Natural killer cell (primary cell): ENCODE measurements around the gene PLIN4. TPM values are rescaled to one million over a fixed set of nuclear protein-coding genes. Genes with fewer than 3 reads are reported as not detected.

ENCODE experiments used
- ATAC-seq, 3 donors: fragments of 150-1000 bp in 2 of 3; fragments of 200-7000 bp in 1 of 3; cut with Tn5 transposase; 1 replicate in 1 of 3; 2 replicates in 2 of 3; pipeline ENCODE4 v1.10.0; 2021; ENCODE audit warnings: mild to moderate bottlenecking in 2 of 3, moderate library complexity in 2 of 3
- DNase-seq, 2 donors: peaks; one replicate each; pipeline versions ENCODE4 v3.0.0 to v3.0.0-alpha.2; 2013 to 2021; ENCODE audit warnings: mixed read lengths in 1 of 2
- H3K27ac ChIP-seq: one replicate; pipeline ENCODE4 v1.5.1; 2013; ENCODE audit warnings: mild to moderate bottlenecking, low read length
- H3K27me3 ChIP-seq: one replicate; pipeline ENCODE4 v1.6.1; 2013; ENCODE audit warnings: low read length; ENCODE audit not compliant: control insufficient read depth, insufficient read depth
- H3K36me3 ChIP-seq: one replicate; pipeline ENCODE4 v1.6.1; 2013; ENCODE audit warnings: low read length; ENCODE audit not compliant: control insufficient read depth, insufficient read depth
- H3K4me1 ChIP-seq: one replicate; pipeline ENCODE4 v1.6.1; 2013; ENCODE audit warnings: low read length; ENCODE audit not compliant: control insufficient read depth, insufficient read depth
- H3K4me3 ChIP-seq: one replicate; pipeline ENCODE4 v1.5.1; 2013; ENCODE audit warnings: low read length
- H3K9me3 ChIP-seq: one replicate; pipeline ENCODE4 v1.6.1; 2013; ENCODE audit warnings: low read length; ENCODE audit not compliant: control insufficient read depth, insufficient read depth
- H3K27ac Mint-ChIP-seq, 2 donors: one replicate each; pipeline ENCODE4 v1.8.0; 2022; ENCODE audit warnings: mild to moderate bottlenecking in 2 of 2, mixed read lengths in 2 of 2, moderate library complexity in 1 of 2
- H3K27me3 Mint-ChIP-seq, 2 donors: one replicate each; pipeline ENCODE4 v1.8.0; 2022; ENCODE audit warnings: low read depth in 2 of 2, mixed read lengths in 2 of 2
- H3K36me3 Mint-ChIP-seq: one replicate; pipeline ENCODE4 v1.8.0; 2022; ENCODE audit warnings: mixed read lengths
- H3K4me1 Mint-ChIP-seq, 2 donors: one replicate each; pipeline ENCODE4 v1.8.0; 2022; ENCODE audit warnings: mixed read lengths in 2 of 2
- H3K4me3 Mint-ChIP-seq: one replicate; pipeline ENCODE4 v1.8.0; 2022; ENCODE audit warnings: mild to moderate bottlenecking, moderate library complexity, mixed read lengths
- H3K9me3 Mint-ChIP-seq, 2 donors: one replicate each; pipeline ENCODE4 v1.8.0; 2022; ENCODE audit warnings: mixed read lengths in 2 of 2
- CTCF ChIP-seq: fragments of 200-600 bp; IDR thresholded peaks from one replicate; pipeline ENCODE4 v1.8.0; 2022; ENCODE audit warnings: antibody characterized with exemption
- WGBS: methylation state at CpG from one replicate; pipeline ENCODE4 v1.1.7; 2013; ENCODE audit warnings: missing lambda C conversion rate; ENCODE audit not compliant: insufficient coverage; 5-methylcytosine and 5-hydroxymethylcytosine counted together
- intact Hi-C: fragments of 100-400 bp; cut with micrococcal nuclease; formaldehyde crosslinking; loops from one replicate; pipeline ENCODE4 v1.14.2; 2022
- total RNA-seq, 4 donors: library from RNA; stranded (reverse); fragments of 120-200 nt in 1 of 4; gene quantifications; one replicate each; pipeline versions ENCODE4 v1.2.3 to v1.2.4, GENCODE V29; 2013 to 2022

PLIN4 gene
- total RNA-seq, 3 donors from 2014 or later (not counting 1 experiment from before 2014, with no cell fraction given): 0.33 TPM; not detected in 2

- intact Hi-C loops: no loop called here
- no peak within 1 kb of the TSS for H3K27ac Mint-ChIP-seq
- H3K4me3 ChIP-seq: no peak within 1 kb of the TSS
Observed at GRCh38 chr19:4559569-4559968, 41.3 kb upstream of the PLIN4 start, which contains the start of gene SEMA6B. Gene SEMA6B (minus strand): TSS chr19:4559684. CDS start chr19:4558457, 1,227 bp downstream.

GRCh38 chr19:4557971-4558941, 40.0 kb upstream of the PLIN4 start:
- Mint-ChIP-seq H3K4me1 (peaks cover 0 to 7% of the 10 kb centered on the region in 2 donors), H3K36me3 (no peaks in the 10 kb centered on the region), H3K27ac (no peak overlapping the region), H3K9me3 (peaks cover 0 to 2% of the 10 kb centered on the region in 2 donors), H3K27me3 (no peaks in the 10 kb centered on the region), H3K4me3 (no peak overlapping the region)
- 40% methylated on average over 35 of the region's 44 CpGs for WGBS
- DNase-seq: peak; percentile 44 to 63
- Histone ChIP-seq H3K27ac (no peak overlapping the region), H3K27me3 (no peaks in the 10 kb centered on the region), H3K4me3 (no peak overlapping the region), H3K4me1 (peaks cover 7% of the 10 kb centered on the region), H3K36me3 (no peaks in the 10 kb centered on the region), H3K9me3 (no peaks in the 10 kb centered on the region)
- intact Hi-C loops: no loop called here
- peak in 2 of 3 donors; percentile 51 to 64 for ATAC-seq
- TF ChIP-seq CTCF: peak; percentile 100

More at GRCh38 chr19:4559569-4559968, 41.3 kb upstream of the PLIN4 start, which contains the start of gene SEMA6B:
- DNase-seq (no peak), ATAC-seq (peak in 1 of 3 donors; percentile 44)
- Mint-ChIP-seq H3K9me3 (no peaks in the 10 kb centered on the region), H3K27me3 (no peaks in the 10 kb centered on the region), H3K4me1 (peaks cover 0 to 7% of the 10 kb centered on the region in 2 donors), H3K4me3 (no peak within 1 kb of the TSS), H3K36me3 (no peaks in the 10 kb centered on the region)
- Histone ChIP-seq H3K27me3 (no peaks in the 10 kb centered on the region), H3K27ac (no peak within 1 kb of the TSS), H3K36me3 (no peaks in the 10 kb centered on the region), H3K4me1 (peaks cover 7% of the 10 kb centered on the region), H3K9me3 (no peaks in the 10 kb centered on the region)
- no peak for TF ChIP-seq CTCF
- 31% methylated on average over 13 of the region's 13 CpGs for WGBS

GRCh38 chr19:4557144-4557970, 39.1 kb upstream of the PLIN4 start:
- WGBS: 85% methylated on average over 33 of the region's 33 CpGs
- peaks cover 7% of the 10 kb centered on the region for H3K4me1 ChIP-seq
- H3K4me3 Mint-ChIP-seq: no peak overlapping the region
- intact Hi-C loops: no loop called here
- H3K4me3 ChIP-seq: no peak overlapping the region
- H3K9me3 Mint-ChIP-seq: peaks cover 4 to 6% of the 10 kb centered on the region in 2 donors
- no peaks in the 10 kb centered on the region for H3K27me3 ChIP-seq
- H3K27me3 Mint-ChIP-seq: no peaks in the 10 kb centered on the region
- no peak for TF ChIP-seq CTCF
- DNase-seq: peak in 1 of 2 donors; percentile 30
- no peak for ATAC-seq
- H3K27ac Mint-ChIP-seq: no peak overlapping the region
- H3K36me3 ChIP-seq: no peaks in the 10 kb centered on the region
- H3K36me3 Mint-ChIP-seq: no peaks in the 10 kb centered on the region
- no peak overlapping the region for H3K27ac ChIP-seq
- H3K4me1 Mint-ChIP-seq: peaks cover 0 to 7% of the 10 kb centered on the region in 2 donors
- no peaks in the 10 kb centered on the region for H3K9me3 ChIP-seq
